ENCODE measurements around the gene ALG8. TPM values are rescaled to one million over a fixed set of nuclear protein-coding genes. Genes with fewer than 3 reads are reported as not detected.
"Not testable (repeated sequence)": the region's sequence is repeated elsewhere in the genome, so short reads cannot be mapped to it uniquely, and the experiment has no call there.

The ALG8 gene
- total RNA-seq, 1 donor from 2014 or later, result 31.4 TPM

DNA sequence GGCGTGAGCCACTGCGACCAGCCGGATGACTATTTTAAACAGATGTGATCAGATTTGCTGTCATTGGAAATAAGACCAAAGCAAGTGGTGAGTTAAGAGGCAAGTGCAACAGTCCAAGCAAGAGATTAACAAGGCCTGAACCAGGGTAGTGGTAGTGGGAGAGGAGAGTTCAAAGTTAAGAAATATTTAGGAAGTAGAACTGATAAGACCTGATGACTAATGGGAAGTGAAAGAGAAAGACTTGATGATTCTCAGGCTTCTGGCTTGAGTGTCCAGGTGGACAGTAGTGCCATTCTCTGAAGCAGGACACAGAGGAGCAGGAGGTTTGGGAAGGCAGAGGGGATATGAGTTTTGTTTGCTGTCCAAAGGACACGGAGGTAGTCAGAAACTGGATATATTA lies 67.0 kb downstream of the ALG8 start:
- DNase-seq (ENCODE audit: low read depth, low spot score), result no peak

DNA sequence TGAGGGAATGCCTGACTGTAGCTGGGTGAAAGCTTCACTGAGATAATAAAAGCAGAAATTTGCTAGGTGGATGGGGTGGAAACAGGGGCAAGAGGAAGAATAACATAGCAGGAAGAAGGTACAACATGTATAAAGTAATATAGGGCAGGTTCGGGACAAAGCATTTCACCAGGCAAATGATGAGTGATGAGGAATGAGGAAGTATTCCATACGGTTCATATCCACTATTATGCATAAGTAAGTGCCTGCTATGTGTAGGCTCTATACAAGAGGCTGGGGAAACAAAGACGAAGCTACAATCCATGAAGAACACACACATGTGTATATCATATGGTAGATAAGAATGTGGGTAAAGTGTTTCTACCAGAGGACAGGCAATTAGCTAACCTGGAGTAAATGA lies 67.7 kb downstream of the ALG8 start:
- DNase-seq (ENCODE audit: low read depth, low spot score), result no peak

DNA sequence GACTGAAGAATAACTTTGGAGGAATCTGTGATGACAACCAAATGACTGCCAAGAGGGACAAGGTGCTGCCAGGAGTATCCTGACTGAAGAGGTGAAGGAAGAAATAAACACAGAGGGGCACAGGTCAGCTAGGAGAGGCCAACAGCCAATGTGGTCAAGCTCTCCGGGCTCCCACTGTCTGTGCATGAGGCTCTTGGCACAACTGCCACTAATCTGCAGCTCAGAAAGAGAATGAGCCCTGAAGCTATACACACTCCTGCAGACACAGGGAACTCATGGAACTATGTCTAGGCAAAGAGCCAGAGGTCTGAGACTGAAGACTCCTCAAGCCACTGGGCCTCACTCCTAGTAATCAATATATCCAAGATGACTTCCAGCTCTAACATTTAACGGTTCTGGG lies 68.8 kb downstream of the ALG8 start:
- DNase-seq (ENCODE audit: low read depth, low spot score), result no peak

DNA sequence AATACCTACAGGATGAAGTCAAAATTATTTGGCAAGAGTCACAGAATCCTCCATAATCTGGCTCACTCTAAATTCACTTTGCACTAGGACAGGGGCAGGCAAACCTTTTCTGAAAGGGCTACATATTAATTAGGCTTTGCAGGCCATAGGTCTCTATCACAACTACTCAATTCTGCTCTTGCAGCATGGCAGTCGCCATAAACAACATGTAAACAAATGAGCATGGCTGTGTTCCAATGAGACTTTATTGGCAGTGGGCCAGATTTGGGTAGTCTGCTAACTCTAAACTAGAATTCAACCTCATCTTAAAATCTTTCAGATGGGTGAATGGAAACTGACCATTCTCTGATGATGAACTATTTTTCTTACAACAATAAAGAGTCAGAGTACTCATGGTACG lies 70.0 kb downstream of the ALG8 start:
- DNase-seq (ENCODE audit: low read depth, low spot score), result no peak

DNA sequence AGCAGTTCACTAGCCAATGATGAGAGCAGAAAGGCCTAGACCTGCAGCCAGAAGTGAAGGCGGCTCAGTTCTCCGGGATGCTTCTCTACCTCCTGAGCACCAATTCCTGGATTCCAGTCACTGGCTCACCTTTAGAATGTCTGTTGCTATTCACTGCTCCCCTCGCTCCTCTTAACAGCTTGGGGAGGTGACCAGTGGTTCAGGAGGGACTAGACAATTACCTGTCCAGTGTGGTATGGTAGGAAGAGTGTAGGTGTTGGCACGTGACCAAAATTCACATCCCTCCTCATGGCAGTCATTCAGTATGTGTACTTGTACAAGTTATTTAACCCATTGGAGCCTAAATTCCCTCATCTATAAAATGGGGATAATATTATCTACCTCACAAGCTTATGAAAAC lies 71.7 kb downstream of the ALG8 start:
- DNase-seq (ENCODE audit: low read depth, low spot score), result no peak

DNA sequence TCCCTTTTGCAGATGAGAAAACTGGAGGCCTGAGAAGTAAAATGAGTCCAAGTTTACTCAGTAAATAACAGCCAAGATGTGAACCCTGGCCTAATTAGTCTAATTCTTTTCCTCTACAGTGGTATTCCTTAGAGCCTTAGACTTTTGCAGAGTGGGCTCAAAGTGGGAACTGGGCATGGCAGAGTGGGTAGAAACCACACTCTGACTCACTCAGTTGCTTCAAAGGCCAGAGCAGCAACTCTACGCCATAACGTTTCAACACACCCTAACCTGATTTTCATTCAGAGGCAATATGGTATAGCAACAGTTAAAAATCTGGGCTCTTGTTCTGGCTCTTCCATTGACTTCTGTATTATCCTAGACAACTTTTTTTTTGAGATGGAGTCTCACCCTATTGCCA lies 73.0 kb downstream of the ALG8 start:
- no peak for DNase-seq (ENCODE audit: low read depth, low spot score)

DNA sequence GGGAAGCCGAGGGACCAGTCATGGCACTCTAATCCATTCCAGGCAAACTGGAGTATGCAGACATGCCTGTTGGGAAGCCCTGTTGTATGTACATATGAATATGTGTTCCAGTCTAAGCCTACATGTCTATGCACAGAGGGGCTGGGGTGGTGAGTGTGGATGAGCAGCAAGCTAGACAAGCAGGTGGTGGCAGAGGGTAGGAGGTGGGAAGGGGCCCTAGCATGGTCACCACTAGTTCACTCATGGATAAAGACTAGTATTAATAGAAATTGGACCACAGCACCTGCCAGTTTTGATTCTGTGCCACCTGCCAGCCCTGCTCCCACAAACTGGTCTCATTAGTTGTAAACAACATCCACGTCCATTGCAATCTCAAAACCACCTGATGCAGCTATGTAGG lies 74.2 kb downstream of the ALG8 start:
- no peak for DNase-seq (ENCODE audit: low read depth, low spot score)

DNA sequence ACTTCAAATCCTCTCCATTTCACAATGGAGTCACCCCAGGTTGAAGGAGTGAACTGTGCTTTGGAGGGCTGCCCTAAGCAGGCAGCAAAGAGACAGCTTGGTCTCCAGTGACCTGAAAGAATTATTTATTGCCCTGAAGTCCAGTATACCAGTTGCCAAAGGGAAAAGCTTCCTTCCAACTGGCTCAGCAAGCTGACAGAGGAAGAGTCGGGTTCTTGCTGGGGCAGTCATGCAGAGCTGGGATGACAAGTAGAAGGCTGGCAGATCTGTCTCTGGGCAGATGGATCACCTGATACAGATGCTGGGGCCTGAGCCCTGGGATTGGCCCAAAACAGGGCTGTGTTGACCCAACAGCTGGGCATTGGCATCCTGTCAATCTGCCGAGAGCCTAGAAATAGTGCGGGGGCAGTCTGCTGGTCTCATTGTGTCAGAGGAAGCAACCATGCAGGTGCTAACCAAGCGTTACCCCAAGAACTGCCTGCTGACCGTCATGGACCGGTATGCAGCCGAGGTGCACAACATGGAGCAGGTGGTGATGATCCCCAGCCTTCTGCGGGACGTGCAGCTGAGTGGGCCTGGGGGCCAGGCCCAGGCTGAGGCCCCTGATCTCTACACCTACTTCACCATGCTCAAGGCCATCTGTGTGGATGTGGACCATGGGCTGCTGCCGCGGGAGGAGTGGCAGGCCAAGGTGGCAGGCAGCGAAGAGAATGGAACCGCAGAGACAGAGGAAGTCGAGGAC lies 75.8 kb downstream of the ALG8 start, which contains the start of gene THRSP:
THRSP (plus strand) TSS at position 422 of the 742 bp plus-strand sequence; CDS start at position 443, 21 bp downstream.
- no peak for DNase-seq (ENCODE audit: low read depth, low spot score)

DNA sequence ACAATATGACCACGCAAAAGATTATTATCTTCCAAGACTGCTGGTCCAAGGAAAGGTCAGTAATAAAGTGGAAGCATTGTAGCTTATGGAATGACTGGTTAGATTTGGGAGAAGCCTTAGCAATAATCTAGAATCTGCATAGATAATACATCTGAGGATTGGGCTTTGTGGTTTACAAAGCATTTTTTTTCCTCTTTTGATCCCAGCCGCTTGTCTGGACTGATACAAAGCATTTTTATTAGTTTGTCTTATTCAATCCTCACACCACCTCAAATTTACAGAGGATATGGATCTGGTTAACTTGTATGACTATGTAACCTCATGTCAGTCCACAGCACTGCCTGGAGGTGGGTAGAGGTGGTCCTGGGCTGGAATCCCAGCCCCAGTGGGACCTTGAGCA lies 76.8 kb downstream of the ALG8 start:
- DNase-seq (ENCODE audit: low read depth, low spot score), result no peak

DNA sequence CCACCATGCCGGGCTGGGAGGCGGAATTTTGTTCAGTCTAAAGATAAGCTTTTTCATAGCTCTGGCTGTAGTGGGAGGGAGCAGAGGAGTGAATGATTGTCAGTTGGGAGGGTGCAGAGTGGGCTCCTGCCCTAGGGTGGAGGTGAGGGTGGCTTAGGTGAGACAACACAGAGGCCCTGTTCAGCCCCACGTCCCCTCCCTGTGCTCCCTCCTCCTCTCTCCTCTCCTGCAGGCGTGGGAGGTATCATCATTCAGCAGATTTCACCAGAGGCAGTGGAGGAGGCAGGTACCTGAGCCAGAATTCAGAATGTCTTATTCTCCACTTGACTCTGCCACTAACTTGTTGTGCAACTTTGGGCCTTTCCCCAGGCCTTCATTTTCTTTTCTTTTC lies 77.5 kb downstream of the ALG8 start:
- DNase-seq (ENCODE audit: low read depth, low spot score), result no peak

DNA sequence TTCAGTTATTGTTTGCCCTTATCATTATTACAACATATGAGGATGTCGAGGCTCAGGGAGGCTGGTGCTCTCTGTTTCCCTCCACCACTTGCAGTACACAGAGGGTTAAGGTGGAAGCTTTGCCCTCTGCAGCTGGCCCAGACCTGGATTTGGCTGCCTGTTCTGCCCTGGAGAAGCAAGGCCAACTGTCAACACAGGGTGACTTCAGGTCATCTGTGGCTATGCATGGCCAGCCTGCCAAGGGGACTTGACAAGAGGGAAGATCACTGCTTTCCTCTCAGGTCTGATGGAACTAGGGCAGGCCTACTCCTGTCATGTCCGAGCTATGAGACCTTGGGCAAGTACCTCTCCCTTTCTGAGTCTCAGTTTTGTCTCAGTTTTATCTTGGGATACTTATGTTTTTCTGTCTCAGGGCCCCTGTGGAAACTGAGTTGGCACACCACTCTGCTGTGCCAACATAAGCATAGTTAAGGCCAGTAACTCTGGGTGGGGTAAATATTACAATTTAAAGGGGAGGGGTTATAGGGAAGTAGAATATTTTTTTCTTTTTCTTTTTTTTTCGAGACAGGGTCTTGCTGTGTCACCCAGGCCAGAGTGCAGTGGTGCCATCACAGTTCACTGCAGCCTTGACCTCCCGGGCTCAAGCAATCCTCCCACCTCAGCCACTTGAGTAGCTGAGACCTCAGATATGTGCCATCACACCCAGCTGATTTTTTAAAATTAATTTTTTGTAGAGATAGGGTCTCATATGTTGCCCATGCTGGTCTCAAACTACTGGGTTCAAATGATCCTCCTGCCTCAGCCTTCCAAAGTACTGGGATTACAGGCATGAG lies 78.1 kb downstream of the ALG8 start:
- no peak for DNase-seq (ENCODE audit: low read depth, low spot score)

DNA sequence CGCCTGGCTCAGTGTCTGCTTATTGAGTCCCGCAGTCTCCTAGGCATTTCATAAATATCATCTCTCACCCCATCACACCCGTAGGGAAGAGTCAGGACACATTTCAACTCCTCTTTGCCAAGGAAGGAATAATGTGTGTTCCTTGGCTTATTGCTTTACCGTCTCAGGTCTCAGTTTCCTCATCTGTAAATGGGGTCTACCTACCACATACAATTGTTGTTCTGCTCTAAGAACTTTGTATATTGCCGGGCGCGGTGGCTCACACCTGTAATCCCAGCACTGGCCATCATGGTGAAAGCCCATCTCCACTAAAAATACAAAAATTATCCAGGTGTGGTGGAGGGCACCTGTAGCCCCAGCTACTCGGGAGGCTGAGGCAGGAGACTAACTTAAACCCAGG lies 78.9 kb downstream of the ALG8 start:
- DNase-seq (ENCODE audit: low read depth, low spot score), result no peak

DNA sequence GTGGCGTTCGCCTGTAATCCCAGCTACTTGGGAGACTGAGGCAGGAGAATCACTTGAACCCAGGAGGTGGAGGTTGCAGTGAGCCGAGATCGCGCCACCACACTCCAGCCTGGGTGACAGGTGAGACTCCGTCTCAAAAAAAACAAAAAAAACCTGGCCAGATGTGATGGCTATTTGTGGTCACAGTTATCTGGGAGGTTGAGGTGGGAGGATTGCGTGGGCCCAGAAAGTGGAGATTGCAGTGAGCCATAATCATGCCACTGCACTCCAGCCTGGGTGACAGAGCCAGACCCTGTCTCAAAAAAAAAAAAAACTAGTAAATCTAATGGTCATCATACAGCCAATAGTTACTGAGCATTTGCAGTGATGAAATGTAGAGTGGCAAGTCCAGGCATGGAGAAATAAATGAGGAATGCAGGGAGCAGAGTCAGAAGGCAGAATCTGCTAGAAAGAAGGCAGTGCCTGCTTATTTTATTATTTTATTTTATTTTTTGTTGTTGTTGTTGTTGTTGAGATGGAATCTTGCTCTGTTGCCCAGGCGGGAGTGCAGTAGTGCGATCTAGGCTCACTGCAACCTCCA lies 79.6 kb downstream of the ALG8 start:
- not testable (repeated sequence) for DNase-seq (ENCODE audit: low read depth, low spot score)

DNA sequence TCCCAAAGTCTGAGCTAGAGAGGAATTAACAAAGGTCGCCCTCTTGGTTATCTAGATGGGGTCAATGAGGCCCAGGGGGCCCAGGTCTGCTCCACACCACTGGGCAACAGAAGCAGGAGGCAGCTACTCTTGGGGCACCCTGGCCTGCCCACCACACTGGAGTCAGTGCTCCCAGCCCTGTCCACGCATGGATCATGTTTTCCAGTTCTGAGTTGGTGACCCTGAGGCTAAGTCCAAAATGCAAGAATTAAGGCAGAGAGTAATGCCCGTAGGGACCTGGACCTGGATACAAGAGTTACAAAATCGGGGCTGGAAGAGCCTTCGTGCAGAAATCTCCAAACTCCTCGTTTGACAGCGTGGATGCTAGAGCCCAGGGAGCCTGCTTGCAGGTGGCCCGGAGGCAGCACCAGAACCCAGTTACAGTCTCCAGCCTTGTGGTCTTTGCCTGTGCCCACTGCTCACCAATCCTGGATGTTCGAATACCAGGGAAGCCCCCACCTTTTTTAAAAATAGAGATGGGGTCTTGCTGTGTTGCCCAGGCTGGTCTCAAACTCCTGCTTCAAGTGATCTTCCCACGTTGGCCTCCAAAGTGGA lies 81.9 kb downstream of the ALG8 start:
- no peak for DNase-seq (ENCODE audit: low read depth, low spot score)

DNA sequence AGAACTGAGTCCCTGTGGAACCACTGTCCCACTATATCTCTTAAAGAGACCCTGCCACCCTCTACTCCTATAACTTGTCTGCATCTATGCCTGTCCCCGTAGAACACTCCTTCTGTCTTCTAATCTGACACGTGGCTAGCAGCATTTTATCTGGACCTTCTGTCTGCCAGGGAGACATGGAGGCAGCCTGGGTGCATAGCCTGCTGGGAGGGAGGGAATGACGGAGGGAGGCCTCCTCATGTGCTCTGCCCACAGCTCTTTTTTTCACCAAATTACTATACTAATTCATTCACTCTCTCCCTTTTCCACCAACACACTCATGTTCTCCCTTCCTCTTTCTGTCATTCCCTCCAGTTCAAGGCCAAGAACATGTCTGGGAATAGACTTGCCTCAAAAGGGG lies 83.3 kb downstream of the ALG8 start:
- DNase-seq (ENCODE audit: low read depth, low spot score), result no peak

DNA sequence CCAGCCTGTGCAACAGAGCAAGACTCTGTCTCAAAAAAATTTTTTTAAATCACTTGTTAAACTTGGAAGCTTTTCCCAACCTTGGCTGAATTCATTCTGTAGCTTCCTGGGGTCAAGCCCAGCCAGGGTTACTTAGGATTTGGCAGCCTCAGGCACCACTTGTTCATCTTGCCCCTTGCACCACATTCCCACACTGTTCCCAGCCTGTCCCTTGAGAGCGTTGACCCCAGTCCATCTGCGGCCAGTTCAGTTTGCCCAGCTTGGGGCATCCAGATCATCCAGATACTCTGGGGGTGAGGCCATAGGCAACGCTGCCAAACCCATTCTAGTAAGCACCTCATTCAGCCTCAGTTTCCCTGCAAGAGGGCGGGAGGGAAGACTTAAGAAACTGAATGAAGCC lies 84.5 kb downstream of the ALG8 start:
- no peak for DNase-seq (ENCODE audit: low read depth, low spot score)

DNA sequence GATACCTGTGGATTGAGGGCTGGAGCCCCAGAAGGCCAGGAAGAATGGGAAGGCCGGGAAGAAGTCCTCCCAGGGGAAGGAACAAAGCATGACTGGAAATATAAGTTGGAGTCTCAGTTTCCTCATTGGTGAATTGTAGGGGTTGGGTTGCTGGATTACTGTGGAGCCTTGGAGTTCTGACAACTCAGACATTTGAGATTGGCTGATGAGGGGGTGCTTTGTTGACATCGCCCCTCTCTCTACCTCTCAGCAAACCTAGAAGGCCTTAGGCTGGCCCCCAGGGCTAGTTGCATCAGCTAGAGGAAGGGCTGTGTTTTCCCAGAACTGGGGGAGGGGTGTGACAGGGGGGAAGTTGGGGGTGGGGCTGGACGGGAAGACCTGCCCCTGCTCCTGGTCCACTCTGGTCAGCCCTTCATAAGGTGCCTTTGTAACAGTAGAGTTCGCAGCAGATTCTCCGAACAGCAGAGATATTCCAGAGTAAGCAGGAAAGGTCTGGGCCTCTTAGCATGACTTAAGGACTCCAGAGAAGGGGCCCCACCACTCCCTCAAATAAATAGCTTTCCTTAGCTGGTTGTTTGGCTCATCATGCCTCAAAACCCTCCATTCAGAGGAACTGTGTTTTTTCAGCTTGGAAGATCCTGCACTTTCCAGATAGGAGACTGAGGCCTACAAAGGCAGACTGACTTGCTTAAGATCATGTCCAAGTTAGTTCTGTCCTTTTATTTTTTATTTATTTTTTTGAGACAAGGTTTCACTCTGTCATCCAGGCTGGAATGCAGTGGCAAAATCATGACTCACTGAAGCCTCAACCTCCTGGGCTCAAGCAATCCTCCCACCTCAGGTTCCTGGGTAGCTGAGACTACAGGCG lies 88.2 kb downstream of the ALG8 start:
- no peak for DNase-seq (ENCODE audit: low read depth, low spot score)

All from pulmonary artery endothelial cell (primary cell).